Endometrial microvascular endothelial cells (primary cell): ENCODE data around the gene LILRB3. TPM values are rescaled to one million over a fixed set of nuclear protein-coding genes. Genes with fewer than 3 reads are reported as not detected.
"Not testable (repeated sequence)": the region's sequence is repeated elsewhere in the genome, so short reads cannot be mapped to it uniquely, and the experiment has no call there.

ENCODE experiments used
- in situ Hi-C: cut with HindIII; loops from 2 replicates; pipeline ENCODE4 v1.10.0; 2017; ENCODE audit warnings: low sequenced_read_pairs, low pct_unique_long_range_greater_than_20kb; ENCODE audit errors: inconsistent ontology term
- total RNA-seq: library from RNA; depleted of rRNA; stranded (reverse); fragments of >200 nt; gene quantifications from one replicate; pipeline ENCODE4 v1.2.3, GENCODE V29; 2015; ENCODE audit errors: inconsistent ontology term

LILRB3 gene
- total RNA-seq, 1 donor from 2014 or later: not detected

GRCh38 chr19:54178581-54179261, 44.1 kb downstream of the LILRB3 start:
- in situ Hi-C loops: no loop called here

- in situ Hi-C loops: no loop called here
Measured at GRCh38 chr19:54173951-54174834, 48.6 kb downstream of the LILRB3 start.

GRCh38 chr19:54173359-54173699, 49.5 kb downstream of the LILRB3 start:
- in situ Hi-C loops: no loop called here

- in situ Hi-C loops: no loop called here
Measured at GRCh38 chr19:54172471-54173358, 50.1 kb downstream of the LILRB3 start, which contains the start of gene TMC4. Gene TMC4, minus strand, starts transcription at chr19:54173160. Its CDS starts 43 bp downstream, at chr19:54173117.

GRCh38 chr19:54171736-54172431, 50.9 kb downstream of the LILRB3 start:
- in situ Hi-C loops: not testable (repeated sequence)

- in situ Hi-C loops: no loop called here
Measured at GRCh38 chr19:54169149-54169740, 53.6 kb downstream of the LILRB3 start.

GRCh38 chr19:54168174-54168917, 54.5 kb downstream of the LILRB3 start:
- in situ Hi-C loops: no loop called here

Other genes with a start within 250 kb of the LILRB3 start
- 3.5 TPM for gene CACNG6, start 231.4 kb downstream of the LILRB3 start, total RNA-seq
- not detected for gene VSTM1, start 159.1 kb downstream of the LILRB3 start, total RNA-seq
- gene TARM1, start 141.6 kb downstream of the LILRB3 start, total RNA-seq: not detected
- gene OSCAR, start 122.2 kb downstream of the LILRB3 start, total RNA-seq: not detected
- 16.4 TPM for gene NDUFA3, start 120.2 kb downstream of the LILRB3 start, total RNA-seq
- gene TFPT, start 107.3 kb downstream of the LILRB3 start, total RNA-seq: 45.4 TPM
- gene PRPF31, start 107.3 kb downstream of the LILRB3 start, total RNA-seq: 127 TPM
- gene CNOT3, start 85.2 kb downstream of the LILRB3 start, total RNA-seq: 20.3 TPM
- 15.8 TPM for gene LENG1, start 63.3 kb downstream of the LILRB3 start, total RNA-seq
- not detected for gene TMC4, start 49.8 kb downstream of the LILRB3 start, total RNA-seq
- gene MBOAT7, start 33.4 kb downstream of the LILRB3 start, total RNA-seq: 303 TPM
- 77.5 TPM for gene TSEN34, start 31.7 kb downstream of the LILRB3 start, total RNA-seq
- gene RPS9, start 22.1 kb downstream of the LILRB3 start, total RNA-seq: 2,287 TPM
- gene LILRA6, start 19.8 kb upstream of the LILRB3 start, total RNA-seq: not detected
- gene LILRB5, start 34.3 kb upstream of the LILRB3 start, total RNA-seq: not detected
- not detected for gene LILRB2, start 58.1 kb upstream of the LILRB3 start, total RNA-seq
- not detected for gene LILRA5, start 90.2 kb upstream of the LILRB3 start, total RNA-seq
- not detected for gene LILRA4, start 116.2 kb upstream of the LILRB3 start, total RNA-seq
- not detected for gene LAIR1, start 141.9 kb upstream of the LILRB3 start, total RNA-seq
- not detected for gene TTYH1, start 192.5 kb upstream of the LILRB3 start, total RNA-seq
- 32.3 TPM for gene LENG8, start 226.2 kb upstream of the LILRB3 start, total RNA-seq
- gene LENG9, start 240.8 kb upstream of the LILRB3 start, total RNA-seq: 4.4 TPM